Lower leg skin (tissue), 4 donors: ENCODE measurements around the gene WWC1. TPM values are rescaled to one million over a fixed set of nuclear protein-coding genes. Genes with fewer than 3 reads are reported as not detected.

Experiments
- DNase-seq, 2 donors: peaks; one replicate each; pipeline ENCODE4 v3.0.0-alpha.2; 2019; ENCODE audit warnings: low spot score in 2 of 2
- H3K4me3 ChIP-seq: fragments of 200-600 bp; sonication (generic); 2 replicates; pipeline ENCODE4 v1.5.1; 2017; ENCODE audit warnings: mild to moderate bottlenecking, low read depth; ENCODE audit not compliant: poor library complexity, severe bottlenecking
- POLR2A ChIP-seq, 2 donors: fragments of 450-650 bp; IDR thresholded peaks; one replicate each; pipeline ENCODE4 v1.6.1; 2016 to 2017; ENCODE audit warnings: antibody characterized with exemption in 2 of 2, mild to moderate bottlenecking in 1 of 2, moderate library complexity in 1 of 2
- WGBS, 2 donors: methylation state at CpG; one replicate each; pipeline ENCODE4 v1.1.5; 2018; 5-methylcytosine and 5-hydroxymethylcytosine counted together
- intact Hi-C: fragments of 100-400 bp; cut with DNase I; formaldehyde crosslinking; loops from one replicate; pipeline ENCODE4 v1.15.0; 2023; ENCODE audit warnings: low total_unique reads
- total RNA-seq, 4 donors: library from RNA; depleted of rRNA; stranded (reverse); fragments of >200 nt; gene quantifications; one replicate each; pipeline ENCODE4 v1.1.0, GENCODE V29; 2016
- TF ChIP-seq, protein P1 (sequence below), 3 donors: fragments of 450-650 bp; IDR thresholded peaks; one replicate each; pipeline ENCODE4 v1.5.1; 2016; ENCODE audit warnings: antibody characterized with exemption in 3 of 3, mild to moderate bottlenecking in 3 of 3, moderate library complexity in 2 of 3

The WWC1 gene
- total RNA-seq, 4 donors from 2014 or later: 23.5 to 57.0 (median 30.0) TPM

DNA sequence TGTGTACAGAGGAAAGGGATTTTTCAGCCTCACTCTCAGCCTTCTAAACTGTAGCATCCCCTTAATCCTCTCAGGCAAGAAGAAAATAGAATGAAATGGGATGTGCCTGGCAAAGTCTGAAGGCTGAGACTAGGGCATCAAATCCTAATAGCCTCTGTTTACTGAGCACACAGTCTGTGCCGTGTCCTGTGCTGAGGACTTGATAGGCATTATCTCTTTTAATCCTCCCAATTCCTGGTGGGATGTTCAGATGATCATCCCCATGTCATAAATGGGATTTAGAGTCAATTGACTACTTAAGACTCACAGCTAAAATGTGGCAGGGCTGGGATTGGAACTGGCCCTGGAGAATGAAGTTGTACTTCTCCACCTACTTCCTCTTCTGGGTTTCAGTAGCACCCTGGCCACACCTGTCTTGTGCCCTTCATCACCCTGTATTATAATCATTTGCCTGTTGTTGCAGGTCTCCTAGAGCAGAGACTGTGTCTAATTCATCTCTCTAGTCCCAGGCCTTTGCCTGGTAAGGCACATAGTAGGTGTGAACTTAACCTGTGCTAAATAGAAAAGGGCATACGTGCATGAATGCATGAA is 81.0 kb downstream of the WWC1 start:
- no peak overlapping the region for H3K4me3 ChIP-seq
- intact Hi-C loops: no loop called here
- TF ChIP-seq POLR2A (IDR thresholded peaks at IDR 0.05): no peak
- TF ChIP-seq, protein P1, sequence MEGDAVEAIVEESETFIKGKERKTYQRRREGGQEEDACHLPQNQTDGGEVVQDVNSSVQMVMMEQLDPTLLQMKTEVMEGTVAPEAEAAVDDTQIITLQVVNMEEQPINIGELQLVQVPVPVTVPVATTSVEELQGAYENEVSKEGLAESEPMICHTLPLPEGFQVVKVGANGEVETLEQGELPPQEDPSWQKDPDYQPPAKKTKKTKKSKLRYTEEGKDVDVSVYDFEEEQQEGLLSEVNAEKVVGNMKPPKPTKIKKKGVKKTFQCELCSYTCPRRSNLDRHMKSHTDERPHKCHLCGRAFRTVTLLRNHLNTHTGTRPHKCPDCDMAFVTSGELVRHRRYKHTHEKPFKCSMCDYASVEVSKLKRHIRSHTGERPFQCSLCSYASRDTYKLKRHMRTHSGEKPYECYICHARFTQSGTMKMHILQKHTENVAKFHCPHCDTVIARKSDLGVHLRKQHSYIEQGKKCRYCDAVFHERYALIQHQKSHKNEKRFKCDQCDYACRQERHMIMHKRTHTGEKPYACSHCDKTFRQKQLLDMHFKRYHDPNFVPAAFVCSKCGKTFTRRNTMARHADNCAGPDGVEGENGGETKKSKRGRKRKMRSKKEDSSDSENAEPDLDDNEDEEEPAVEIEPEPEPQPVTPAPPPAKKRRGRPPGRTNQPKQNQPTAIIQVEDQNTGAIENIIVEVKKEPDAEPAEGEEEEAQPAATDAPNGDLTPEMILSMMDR (IDR thresholded peaks at IDR 0.05): no peak
- no peak for DNase-seq
- WGBS, 2 donors: 78 to 80% methylated on average over 2 of the region's 2 CpGs

DNA sequence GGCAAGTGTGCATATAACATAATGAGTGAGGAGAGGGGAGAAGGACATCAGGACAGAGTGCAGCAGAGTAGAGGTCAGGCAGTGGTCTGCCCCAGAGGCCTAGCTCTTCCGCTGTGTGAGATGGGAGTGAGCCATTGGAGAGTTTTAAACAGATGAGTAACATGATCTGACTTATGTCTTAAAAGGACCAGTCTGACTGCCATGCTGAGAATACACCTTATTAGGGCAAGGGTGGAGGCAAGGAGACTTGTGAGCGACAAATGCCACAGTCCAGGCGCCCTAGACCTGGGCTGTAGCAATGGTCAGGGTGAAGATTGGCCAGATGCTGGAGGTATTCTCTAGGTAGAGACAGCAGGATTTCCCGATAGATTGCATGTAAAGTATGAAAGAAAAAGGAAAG is 83.1 kb downstream of the WWC1 start:
- no peak for TF ChIP-seq POLR2A (IDR thresholded peaks at IDR 0.05)
- TF ChIP-seq, protein P1 (IDR thresholded peaks at IDR 0.05): no peak
- intact Hi-C loops: no loop called here
- DNase-seq: no peak
- no peak overlapping the region for H3K4me3 ChIP-seq
- 86 to 92% methylated on average over 4 of the region's 4 CpGs for WGBS, 2 donors

DNA sequence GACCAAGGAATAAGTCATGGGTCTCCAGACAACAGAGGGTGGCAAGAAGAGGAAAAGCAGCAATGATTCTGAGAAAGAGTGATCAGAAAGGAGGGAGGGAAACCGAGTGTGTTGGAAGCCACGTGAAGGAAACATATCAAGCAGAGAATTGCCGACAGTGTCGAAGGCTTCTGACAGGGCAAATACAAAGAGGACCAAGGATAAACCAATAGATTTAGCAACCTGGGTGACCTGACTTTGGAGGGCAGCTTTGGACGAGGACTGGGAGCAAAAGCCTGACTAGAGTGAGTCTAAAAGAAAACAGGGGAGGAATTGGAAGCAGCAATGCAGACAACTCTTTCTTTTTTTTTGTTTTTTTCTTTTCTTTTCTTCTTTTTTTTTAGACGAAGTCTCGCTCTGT is 83.8 kb downstream of the WWC1 start:
- 88 to 92% methylated on average over 7 of the region's 7 CpGs for WGBS, 2 donors
- intact Hi-C loops: no loop called here
- DNase-seq: no peak
- H3K4me3 ChIP-seq: no peak overlapping the region
- TF ChIP-seq, protein P1 (IDR thresholded peaks at IDR 0.05): no peak
- no peak for TF ChIP-seq POLR2A (IDR thresholded peaks at IDR 0.05)

DNA sequence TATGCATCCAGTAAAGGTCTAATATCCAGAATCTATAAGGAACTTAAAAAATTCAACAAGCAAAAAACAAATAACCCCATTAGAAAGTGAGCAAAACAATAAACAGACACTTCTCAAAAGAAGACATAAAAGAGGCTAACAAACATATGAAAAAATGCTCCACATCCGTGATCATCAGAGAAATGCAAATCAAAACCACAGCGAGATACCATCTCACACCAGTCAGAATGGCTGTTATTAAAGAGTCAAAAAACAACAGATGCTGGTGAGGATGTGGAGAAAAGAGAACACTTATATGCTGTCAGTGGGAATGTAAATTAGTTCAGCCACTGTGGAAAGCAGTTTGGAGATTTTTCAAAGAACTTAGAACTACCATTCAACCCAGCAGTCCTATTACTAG is 86.1 kb downstream of the WWC1 start:
- H3K4me3 ChIP-seq: no peak overlapping the region
- no peak for TF ChIP-seq POLR2A (IDR thresholded peaks at IDR 0.05)
- TF ChIP-seq, protein P1 (IDR thresholded peaks at IDR 0.05): no peak
- no peak for DNase-seq
- intact Hi-C loops: no loop called here
- WGBS, 2 donors: 64 to 72% methylated on average over 2 of the region's 2 CpGs

DNA sequence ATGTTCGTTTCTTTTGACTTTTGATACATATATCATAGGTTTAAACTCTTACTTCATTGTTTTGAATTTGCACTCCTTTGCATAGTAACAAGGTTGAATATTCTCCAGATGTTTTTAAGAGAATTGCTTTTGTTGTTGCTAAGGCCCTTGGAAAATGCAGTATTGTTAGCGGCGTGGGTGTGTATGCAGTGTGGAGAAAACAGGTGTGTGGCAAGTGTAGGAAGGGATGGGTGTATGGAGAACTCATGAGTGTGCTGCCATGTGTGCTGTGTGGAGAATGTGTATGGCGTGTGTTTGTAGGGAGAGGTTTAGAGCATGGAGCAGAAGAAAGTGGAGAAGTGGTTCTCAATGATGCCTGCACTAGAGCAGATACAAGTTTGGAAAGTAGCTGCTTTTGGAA is 87.3 kb downstream of the WWC1 start:
- intact Hi-C loops: no loop called here
- TF ChIP-seq, protein P1 (IDR thresholded peaks at IDR 0.05): no peak
- 88 to 89% methylated on average over 4 of the region's 4 CpGs for WGBS, 2 donors
- DNase-seq: no peak
- no peak overlapping the region for H3K4me3 ChIP-seq

DNA sequence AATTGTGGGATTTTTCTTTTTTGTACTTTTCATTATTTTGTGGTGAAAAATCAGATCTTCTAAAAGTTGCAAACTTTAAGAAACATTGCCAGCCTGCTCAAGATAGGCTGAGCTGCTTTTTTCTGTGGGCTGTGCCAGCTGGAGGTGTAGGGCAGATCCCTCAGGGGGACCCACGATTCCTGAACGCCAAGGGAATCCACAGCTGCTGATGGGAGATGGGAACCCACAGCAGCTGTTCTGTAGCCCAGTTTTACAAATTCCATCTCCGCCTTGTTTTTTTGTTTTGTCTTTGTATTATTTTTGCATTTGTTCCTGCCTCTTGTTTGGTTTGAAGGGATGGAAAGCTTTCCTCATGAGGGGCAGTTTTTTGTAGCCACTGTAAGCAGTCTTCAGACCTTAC is 91.0 kb downstream of the WWC1 start:
- TF ChIP-seq, protein P1 (IDR thresholded peaks at IDR 0.05): no peak
- no peak for TF ChIP-seq POLR2A (IDR thresholded peaks at IDR 0.05)
- intact Hi-C loops: no loop called here
- DNase-seq: no peak
- H3K4me3 ChIP-seq: no peak overlapping the region
- WGBS, 2 donors: 47 to 55% methylated on average over 2 to 3 of the region's 3 CpGs
